HG02981 (cell line): ENCODE results near the gene PTPN2.
"Not testable (repeated sequence)": the region's sequence is repeated elsewhere in the genome, so short reads cannot be mapped to it uniquely, and the experiment has no call there.

Experiments
- ATAC-seq: cut with Tn5 transposase; IDR thresholded peaks from one replicate; pipeline ENCODE4 v1.9.1; 2021; ENCODE audit warnings: mild to moderate bottlenecking, moderate library complexity; ENCODE audit not compliant: unreplicated experiment

Gene PTPN2

DNA sequence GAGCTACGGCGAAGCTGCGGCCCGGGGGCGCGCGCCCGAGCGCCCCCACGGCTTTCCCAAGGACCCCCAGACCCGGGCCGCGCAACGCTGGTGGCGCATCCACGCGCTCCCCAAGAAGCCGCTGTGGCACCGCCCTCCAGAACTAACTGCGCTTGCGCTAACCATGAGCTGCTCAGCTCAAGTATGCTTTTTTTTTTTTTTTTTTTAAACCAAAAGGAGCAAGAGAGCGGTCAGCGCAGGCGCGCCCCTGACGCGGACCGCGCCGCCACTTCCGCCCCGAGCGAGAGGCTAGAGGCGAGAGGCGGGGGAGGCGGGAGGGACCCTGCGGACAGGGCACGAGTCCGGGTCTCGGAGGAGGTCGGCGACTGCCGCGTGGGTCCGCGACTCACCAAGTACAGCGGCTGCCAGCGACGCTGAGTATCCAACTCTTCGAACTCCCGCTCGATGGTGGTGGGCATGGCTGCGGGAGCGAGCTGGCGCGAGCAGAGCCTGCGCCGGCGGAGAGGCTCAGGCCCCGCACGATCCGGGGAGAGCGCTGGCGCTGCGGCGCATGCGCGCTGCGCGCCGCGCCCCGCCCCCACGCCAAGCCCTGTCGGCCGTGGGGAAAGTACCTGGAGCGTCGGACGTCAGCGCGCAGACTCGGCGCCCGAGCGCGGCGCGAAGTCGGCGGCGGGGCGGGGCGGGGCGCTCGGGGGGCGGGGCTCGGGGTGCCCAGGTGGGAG is at the start of gene PTPN2:
PTPN2 (minus strand) TSS at position 554 of the 722 bp plus-strand sequence; CDS start at position 458, 96 bp downstream.
- ATAC-seq: peak; percentile 65

DNA sequence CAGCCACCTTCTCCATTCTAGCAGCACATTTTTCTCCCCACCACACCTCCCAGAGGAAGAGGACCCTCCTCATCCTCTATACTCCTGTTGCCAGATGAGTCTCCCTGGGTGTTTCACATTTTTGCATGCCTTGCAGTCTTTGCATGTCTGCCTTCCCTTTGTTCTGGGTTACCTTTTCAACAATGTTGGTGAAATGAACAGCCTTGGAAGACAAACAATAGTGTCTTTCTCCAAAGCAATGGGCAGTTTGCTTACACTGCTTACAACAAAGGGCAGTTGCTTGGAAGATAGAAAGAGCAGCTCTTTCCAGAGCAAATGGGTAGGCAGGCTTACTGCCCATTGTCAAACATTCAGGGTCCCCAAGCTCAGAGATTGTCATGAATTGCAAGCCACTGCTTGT is 49.3 kb upstream of the PTPN2 start:
- ATAC-seq: no peak

DNA sequence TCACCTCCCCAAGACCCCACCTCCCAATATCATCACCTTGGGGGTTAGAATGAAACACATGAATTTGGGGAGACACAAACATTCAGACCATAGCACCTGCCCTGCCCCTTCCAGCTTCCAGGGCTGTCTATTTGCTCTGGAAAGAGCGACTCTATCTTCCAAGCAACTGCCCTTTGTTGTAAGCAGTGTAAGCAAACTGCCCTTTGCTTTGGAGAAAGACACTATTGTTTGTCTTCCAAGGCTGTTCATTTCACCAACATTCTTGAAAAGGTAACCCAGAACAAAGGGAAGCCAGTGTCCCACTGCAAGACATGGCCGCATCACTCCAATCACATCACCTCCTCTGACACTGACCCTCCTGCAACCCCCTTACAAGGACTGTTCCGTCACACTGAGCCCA is 46.9 kb upstream of the PTPN2 start:
- no peak for ATAC-seq

DNA sequence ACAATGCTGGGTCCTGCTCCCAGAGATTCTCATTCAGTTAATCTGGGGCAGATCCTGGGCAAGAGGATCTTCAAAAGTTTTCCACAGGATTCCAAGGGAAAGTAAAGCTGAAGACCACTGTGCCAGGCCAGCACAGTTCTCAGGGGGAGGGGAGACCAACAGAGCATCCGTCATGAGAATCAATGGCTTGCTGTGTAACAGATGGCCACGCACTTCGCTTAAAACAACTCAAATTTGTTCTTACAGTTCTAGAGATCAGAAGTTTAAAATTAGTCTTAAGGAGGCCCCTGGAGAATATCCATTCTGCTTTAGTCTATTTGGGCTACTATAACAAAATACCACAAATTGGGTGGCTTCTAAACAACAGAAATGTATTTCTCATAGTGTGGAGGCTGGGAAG is 46.3 kb upstream of the PTPN2 start:
- no peak for ATAC-seq

DNA sequence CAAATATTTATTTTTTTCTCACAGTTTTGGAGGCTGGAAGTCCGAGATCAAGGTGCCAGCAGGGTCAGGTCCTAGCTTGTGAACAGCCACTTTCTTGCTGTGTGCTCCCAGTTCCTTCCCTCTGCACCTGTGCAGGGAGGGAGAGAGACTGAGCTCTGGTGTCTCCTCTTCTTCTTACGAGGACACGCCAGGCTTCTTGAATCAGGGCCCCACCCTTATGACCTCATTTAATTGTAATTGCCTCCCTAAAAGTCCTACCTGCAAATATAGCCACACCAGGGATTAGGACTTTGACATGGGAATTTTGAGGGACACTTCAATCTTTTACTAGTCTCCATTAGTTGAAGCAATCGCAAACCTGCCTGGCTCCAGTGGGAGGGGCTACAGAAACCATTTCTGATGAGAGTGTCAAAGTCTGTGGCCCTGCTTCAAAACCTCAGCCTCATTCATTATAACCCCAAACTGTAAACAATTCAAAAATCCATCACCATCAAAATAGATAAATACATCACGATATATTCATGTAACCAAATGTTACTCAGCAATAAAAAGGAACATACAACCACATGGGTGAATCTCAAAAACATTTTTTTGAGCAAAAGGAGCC is 45.5 kb upstream of the PTPN2 start:
- no peak for ATAC-seq

DNA sequence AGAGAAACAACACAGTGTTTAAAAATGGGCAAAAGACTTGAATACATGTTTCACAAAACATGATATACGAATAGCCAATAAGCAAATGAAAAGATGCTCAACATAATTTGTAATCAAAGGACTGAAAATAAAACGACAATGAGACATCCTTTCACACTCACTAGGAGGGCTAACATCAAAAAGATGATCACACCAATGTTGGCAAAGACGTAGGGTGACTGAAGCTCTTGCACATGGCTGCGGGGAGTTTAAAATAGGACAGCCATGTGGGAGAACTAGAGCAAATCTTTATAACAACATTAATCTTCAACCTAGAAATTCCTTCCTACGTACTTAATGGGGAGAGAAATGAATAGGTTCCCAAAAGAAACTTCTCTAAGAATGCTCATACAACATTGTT is 44.6 kb upstream of the PTPN2 start:
- no peak for ATAC-seq

DNA sequence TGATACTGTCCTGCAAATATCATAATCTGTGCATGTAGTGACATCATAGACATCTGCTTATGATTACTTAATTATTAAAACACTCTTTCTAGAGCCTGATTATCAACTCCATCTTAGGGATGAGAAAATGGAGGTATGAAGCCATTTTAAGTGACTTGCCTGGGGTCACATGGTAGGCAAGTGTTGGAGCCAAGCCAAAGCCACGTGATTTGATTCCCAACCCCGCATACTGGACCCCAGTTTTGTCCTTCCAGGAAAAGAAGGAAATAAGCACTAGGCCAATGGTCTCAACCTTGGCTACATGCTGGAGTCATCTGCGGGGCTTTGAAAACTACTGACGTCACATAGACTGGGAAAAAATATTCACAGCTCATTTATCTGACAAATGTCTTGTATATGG is 44.2 kb upstream of the PTPN2 start:
- no peak for ATAC-seq

DNA sequence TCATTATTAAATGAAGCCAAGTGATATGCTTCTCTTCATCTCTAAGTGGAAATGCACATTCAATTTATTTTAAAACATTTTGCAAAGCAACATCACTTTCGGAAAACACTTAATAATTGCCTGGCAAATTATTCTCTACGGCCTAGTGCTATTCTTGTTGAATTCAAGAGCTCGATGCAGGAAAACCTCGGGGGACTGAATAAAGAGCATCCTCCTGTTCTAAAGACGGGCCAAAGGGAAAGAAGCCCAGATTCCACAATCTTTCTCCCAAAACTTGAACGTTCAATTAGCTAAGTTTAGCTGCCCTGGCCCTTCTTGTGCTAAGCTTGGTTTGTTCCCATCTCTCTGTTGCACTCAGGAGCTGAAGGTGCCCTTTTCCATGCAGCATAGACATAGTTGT is 40.6 kb upstream of the PTPN2 start:
- ATAC-seq: no peak

DNA sequence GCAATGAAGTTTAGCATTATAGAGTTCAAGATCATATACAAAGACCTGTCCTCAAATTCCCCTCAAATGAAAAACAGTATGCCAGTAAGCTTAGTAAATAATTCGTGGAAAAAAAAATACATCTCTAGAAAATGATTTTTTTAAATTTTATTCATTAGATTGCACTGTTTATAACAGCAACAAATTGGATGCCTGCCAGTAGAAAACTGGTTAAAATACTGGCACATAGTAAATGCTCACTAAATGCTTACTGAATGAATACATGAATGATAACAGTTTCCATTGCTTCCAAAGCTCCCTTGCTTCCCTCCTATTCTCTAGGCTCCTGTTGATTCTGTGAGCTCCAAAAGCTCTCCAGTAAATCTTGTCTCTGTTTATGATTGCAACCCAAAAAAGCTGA is 38.2 kb upstream of the PTPN2 start:
- ATAC-seq: no peak

DNA sequence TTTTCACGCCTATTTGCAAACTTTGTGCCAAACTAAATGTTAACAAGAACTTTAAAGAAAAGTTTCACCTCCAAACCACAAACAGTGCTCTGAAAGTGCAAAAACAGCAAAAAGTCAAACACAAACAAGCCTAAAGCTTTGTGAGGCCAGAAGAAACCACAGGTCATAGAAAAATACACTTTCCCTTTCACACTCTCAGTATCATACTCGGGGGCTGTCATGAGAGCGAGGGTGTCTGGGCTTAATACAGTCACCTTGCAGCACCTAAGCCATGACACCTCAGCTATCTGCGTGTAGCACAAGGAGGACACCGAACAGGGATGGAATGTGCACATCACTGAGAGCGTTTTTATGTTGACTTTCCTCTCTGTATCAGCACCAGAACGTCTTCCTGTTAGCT is 37.1 kb upstream of the PTPN2 start:
- no peak for ATAC-seq

DNA sequence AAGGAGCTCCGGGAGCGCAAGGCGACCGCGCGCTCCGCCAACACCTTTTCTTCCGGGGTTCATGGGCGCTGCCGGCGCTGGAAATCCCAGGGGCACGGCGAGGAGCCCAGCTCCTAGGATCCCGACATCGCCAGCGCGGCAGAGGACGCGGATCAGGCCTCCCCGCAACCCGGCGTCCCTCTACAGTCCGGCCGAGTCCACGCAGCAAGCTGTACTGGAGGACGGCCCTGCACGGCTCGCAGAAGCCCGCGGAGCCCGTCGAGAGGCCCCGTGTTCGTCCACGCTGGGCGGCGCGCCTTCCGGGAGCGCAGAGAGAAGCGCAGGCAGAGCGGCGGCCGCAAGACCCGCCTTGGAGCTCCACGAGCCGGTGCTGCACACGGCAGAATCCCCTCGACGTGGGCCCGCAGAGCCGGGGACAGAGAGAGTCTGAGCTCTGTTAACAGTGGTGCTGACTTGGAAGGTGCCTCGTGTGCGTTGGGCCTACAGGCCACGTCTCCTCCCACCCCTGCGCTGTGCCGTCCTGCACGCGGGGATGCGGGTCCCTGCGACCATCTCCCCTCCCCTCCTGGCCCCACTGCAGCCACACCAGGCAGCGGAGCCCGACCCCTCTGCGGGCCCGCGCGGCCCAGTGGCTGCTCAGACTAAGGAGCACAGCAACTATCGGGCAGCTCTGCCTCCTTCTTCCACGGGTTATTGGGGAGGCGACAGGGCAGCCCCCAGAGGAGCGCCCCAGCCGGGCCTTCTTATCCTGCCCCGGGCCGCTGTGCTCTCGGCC is 28.1 kb upstream of the PTPN2 start:
- ATAC-seq: no peak

DNA sequence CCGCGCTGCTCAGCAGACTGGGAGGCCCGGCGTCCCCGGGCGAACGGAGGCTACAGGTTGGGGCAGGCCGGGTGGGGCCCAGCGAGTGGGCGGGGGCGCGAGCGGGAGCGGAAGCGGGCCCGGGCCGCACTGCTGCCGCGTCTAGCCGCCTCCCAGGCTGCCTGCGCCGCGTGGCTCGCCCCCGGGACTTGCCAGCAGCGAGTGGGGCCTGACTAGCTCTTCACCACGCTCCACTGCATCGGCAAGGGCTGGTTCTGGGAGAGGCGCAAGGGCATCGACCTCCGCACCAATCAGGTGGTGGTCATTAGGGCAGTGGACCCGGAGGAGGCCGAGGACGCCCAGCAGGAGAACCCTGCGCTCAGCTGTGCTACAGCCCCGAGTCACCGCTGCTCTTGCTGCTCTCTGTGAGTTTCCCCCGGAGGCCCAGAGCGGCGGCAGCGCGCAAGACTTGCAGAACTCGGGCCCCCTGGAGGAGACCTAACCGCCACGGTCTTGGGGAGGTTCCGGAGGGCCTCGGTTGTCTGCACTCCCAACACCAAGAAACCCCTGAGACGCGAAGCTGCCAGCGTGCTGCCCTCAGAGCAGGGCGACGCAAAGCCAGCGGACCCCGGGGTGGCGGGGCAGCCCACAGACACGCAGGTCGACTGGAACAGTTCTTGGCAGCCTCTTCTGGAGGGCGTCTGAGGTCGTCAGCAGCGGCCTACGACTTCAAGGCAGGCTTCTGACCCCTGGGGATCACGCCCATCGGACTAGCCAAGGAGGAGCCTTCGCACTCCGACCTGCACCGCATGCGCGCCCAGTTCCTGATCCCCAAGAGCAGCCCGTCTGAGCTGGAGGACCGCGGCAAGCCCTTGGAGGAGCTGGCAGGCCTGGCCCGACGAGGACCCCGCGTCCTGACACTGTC is 27.2 kb upstream of the PTPN2 start:
- ATAC-seq: no peak

DNA sequence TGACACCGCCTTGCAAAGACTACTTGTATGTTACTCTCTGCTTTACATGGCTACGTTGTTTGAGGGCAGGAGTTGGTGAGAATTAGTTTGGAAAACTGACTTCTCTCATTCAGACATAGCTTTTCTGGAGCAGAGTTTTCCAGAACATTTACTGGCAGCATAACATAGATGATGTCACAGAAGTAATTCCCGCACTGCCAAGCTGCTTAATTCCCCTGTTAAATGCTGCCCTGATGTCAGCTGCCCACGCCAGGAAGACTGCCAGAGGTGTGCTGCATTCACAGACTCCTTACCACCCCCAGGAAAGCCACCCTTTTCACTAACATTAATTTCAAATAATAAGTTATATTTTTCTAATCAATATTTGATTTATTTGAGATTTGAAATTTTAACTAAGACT is 24.7 kb upstream of the PTPN2 start:
- ATAC-seq: no peak

DNA sequence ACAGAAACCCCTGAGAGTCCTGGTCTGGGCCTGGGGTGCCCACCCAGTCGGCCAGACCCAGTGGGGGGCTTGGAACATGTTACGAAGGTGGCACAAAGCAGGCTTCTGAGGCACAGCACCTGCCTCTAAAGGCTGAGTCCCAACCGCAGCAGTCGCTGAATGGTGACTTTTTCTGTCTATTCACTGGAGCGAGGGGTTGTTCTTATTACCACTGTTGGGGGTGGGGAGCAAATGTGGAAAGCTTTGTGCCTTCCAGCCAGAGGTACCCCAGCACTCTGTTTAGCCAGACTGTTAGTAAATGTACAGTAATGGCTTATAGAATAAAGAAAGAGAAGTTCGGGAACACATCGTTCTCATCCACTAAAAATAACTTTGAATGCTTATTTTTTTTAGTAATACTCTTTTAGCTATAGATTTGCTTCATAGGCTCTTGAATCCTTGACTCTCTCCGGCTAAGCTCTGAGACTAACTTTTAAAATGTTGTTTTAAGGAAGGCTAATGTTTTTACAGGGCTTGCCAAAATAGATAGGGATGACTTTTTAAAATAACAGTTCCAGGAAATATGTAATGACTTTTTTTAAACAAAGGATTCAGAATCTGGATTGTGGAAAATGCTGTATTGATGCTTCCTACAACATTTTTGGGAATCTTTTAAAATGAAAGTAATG is 23.4 kb upstream of the PTPN2 start:
- ATAC-seq: no peak

DNA sequence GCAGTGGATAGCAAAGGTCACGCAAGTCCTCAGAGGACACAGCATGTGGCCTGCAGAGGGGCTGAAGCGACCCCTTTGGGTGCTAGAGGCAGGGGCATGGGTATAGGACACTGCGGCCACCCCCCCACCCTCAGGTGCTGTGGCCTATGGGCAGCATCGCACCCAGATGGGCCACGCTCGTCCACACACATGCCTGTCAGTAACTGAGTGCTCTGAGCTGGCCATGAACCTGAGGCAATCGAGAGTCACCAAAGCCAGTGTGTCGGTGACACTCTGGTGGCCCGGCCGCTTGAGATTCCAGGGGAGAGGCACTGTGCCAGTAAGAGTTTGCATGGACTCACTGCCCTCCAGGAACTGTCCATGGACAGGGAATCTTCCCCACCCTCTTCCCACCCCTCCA is 22.7 kb upstream of the PTPN2 start:
- no peak for ATAC-seq

DNA sequence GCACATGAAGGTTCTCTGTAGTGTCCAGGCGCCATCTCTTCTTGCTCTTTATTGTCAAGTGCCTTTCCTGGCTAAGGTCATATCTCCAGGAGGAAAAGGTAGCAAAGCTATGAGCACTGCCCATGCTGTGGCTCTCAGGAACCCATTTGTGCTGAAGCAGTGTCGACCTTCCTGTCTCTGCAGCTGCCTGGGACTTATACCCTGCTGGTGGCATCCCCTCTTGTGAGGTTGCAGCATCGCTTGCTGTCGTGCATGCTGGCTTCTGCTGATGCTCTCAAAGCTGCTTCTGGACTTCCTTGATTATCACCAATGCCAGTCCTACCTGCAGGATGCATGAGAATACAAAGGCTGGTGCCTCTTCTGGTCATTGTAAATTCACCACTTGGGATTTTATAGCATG is 22.1 kb upstream of the PTPN2 start:
- ATAC-seq: no peak

DNA sequence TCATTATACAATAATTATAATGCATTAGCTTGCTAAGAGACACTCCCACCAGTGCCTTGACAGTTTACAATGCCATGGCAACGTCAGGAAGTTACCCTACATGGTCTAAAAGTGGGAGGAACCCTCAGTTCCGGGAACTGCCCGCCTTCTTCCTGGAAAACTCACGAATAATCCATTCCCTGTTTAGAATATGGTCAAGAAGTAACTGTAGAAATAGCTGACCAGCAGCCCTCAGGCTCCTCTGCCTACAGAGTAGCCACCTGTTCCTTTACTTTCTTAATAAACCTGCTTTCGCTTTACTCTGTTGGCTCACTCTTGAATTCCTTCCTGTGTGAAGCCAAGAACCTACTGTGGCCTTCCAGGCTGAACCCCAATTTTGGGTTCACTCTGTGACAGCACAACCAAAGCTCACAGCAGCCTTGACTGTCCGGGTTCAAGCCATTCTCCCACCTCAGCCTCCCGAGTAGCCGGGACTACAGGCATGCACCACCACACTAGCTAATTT is 20.0 kb upstream of the PTPN2 start:
- ATAC-seq: no peak

DNA sequence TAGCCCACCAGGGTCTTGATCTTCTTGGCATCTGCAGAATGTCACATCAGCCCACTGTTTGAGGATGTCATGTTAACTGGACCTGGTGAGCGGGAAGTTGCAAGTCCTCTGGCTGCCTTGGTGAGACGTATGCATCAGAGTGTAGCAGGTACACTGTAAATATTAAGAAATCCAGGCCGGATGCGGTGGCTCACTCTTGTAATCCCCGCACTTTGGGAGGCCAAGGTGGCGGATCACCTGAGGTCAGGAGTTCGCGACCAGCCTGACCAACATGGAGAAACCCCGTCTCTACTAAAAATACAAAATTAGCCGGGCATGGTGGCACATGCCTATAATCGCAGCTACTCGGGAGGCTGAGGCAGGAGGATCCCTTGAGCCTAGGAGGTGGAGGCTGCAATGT is 17.2 kb upstream of the PTPN2 start:
- not testable (repeated sequence) for ATAC-seq

DNA sequence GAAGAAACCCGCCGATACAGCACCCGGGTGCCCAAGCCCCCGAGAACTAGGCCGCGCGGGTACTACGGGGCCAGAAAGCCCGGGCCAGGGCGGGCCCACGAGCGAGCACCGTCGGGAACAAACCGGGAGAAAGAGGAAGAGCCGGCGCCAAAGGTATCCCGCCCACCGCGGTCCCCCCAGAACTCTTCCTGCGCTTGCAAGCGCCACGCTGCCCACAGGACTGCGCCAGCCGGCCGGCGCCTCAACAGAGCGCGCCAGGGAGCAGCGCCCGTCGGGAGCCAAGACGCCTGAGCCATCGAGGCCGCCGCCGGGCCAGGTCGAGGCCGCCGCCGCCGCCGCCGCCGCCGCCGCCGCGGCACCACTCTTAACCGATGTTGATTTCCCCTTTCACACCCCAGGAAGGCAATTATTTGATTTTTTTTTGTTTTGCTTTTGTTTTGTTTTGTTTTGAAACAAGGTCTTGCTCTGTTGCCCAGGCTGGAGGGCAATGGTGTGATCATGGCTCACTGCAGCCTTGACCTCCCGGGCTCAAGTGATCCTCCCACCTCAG is 12.8 kb upstream of the PTPN2 start:
- not testable (repeated sequence) for ATAC-seq

DNA sequence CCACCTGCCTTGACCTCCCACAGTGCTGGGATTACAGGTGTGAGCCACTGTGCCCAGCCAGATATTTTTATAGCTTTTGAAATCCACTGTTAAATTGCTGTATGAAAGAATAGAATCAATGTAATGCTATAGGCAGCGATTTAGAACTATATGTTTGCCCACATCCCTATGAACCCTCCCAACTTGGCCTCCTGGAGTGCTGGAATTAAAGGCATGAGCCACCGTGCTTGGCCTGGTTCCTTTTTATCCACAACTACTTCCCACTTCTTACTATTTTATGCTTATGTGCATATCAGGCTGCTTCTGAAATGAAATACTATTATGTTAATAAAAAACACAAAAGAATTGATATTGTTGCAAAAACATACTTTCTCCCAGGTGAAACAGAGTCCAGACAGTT is 11.6 kb upstream of the PTPN2 start:
- no peak for ATAC-seq
